Measurements from ENCODE around the gene TROAP.

Gene TROAP

GRCh38 chr12:49342914-49343731, 20.1 kb downstream of the TROAP start:
- peak in 1 of 2 donors; percentile 43 for DNase-seq (ENCODE audit: low read depth in 2 of 2)

DNA sequence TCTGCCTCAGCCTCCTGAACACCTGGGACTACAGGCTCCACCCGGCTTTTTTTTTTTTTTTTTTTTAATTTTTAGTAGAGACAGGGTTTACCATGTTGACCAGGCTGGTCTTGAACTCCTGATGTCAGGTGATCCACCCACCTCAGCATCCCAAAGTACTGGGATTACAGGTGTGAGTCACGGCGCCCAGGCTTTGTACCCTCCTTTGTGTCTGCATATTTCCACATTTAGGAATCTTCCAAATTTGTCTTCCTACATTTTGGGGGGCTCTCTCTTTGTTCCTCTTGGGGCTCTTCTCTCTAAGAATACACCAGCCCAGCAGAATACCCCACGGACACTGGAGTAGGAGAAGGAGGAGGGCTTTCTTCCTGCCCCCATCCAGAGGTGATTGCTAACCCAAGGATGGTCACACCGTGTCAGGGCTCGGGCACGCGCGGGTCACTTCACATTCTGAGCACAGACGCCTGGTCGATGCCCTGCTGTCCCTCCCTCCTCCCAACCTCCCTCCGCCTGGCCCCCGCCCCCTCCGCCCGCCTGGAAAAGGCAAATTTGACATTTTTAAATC, 21.5 kb downstream of the TROAP start:
- no peak for DNase-seq (ENCODE audit: low read depth in 2 of 2)

GRCh38 chr12:49345051-49345824, 22.2 kb downstream of the TROAP start:
- DNase-seq (ENCODE audit: low read depth in 2 of 2) = no peak

DNA sequence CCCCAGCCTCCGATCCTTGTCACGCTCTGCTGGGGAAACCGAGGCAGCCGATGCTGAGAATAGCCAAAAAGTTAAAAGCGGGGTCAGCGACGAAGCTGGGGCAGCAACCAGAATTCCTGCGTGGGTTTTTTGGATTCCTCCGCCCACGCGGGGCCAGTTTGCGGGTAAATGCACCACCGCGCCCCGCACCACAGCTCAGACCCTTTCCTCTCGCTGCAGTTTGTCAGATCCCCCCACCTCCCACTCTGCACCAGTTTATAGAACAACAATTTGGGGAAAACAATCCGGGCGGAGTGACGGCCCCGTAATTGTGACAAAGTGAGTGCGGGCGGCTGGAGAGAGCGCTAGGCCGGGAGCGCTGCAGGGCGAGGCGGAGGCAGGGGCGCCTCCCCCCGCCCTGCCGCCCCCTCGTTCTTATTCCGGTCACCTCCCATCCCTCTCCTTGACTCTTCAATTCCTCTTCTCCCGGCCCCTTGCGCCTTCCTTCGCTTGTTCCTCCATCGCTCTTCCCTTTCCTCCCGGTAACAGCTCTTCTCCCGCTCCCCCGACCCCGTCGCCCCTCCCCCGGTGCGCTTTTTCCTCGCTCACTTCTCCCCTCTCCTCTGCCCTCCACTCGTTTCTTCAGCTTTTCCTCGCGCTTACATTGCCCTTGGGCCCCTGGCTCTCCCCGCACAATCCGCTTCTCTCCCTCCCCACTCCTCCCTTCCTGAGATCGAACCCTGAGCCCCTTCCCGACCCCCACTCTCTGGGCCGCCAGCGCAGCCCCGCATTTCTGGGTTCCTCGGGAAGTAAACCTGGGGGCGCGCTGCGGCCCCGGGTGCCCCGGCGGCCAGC, 23.0 kb downstream of the TROAP start:
- no peak for DNase-seq (ENCODE audit: low read depth in 2 of 2)

- DNase-seq (ENCODE audit: low read depth in 2 of 2) = no peak
Observed at GRCh38 chr12:49346659-49347310, 23.7 kb downstream of the TROAP start, which contains the start of gene DNAJC22. Gene DNAJC22, plus strand, starts transcription at chr12:49346888. Its CDS starts 1,985 bp downstream, at chr12:49348873.

- DNase-seq (ENCODE audit: low read depth in 2 of 2) = peak in 1 of 2 donors; percentile 54
Observed at GRCh38 chr12:49347311-49348193, 24.5 kb downstream of the TROAP start.

DNA sequence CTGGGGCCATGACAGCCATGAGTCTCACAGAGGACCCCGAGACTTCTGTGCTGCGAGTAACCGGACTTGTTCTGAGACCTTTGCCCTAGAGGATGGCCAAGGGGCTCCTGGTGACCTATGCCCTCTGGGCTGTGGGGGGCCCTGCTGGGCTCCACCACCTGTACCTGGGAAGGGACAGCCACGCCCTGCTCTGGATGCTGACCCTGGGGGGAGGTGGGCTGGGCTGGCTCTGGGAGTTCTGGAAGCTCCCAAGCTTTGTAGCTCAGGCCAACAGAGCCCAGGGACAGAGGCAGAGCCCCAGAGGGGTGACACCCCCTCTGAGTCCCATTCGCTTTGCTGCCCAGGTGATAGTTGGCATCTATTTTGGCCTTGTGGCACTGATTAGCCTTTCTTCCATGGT, 25.7 kb downstream of the TROAP start:
- DNase-seq (ENCODE audit: low read depth in 2 of 2) = no peak

GRCh38 chr12:49349266-49349665, 26.2 kb downstream of the TROAP start:
- no peak for DNase-seq (ENCODE audit: low read depth in 2 of 2)

- DNase-seq (ENCODE audit: low read depth in 2 of 2) = no peak
Observed at GRCh38 chr12:49352351-49352750, 29.3 kb downstream of the TROAP start.

- no peak for DNase-seq (ENCODE audit: low read depth in 2 of 2)
Observed at GRCh38 chr12:49355913-49356312, 32.9 kb downstream of the TROAP start.

- no peak for DNase-seq (ENCODE audit: low read depth in 2 of 2)
Observed at GRCh38 chr12:49357103-49357678, 34.1 kb downstream of the TROAP start.

DNA sequence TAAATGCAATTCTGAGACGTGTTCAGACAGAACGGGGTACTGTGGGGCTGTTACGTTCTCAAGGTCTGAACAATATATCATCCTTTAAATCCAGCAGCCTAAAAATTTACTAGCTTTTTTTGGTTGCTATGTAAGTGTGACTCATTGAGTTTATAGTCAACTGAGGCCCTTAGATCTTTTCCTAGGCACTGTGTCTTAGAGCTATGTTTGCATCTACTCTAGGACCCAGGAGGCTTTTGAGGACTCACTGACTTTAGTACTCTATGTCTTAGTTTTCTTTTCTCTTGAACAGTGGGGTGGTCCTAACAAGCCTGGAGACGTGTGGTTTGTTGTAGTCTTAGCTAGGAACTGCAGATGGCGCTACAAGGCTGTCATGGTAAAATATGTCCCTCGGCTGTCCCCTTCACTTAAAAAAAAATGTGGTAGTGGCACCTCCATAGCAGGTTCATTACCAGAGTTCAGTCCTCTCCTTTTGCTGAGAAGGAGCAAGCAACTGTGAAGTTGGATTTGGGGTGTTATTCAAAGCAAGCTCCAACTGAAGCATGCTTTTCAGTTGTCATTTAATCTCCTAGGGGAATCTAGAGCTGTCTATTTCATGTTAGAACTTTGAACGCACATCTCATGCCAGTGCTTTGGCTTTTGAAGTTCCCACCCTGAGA, 35.6 kb downstream of the TROAP start:
- DNase-seq (ENCODE audit: low read depth in 2 of 2) = no peak

GRCh38 chr12:49359671-49360070, 36.6 kb downstream of the TROAP start:
- DNase-seq (ENCODE audit: low read depth in 2 of 2) = no peak

DNA sequence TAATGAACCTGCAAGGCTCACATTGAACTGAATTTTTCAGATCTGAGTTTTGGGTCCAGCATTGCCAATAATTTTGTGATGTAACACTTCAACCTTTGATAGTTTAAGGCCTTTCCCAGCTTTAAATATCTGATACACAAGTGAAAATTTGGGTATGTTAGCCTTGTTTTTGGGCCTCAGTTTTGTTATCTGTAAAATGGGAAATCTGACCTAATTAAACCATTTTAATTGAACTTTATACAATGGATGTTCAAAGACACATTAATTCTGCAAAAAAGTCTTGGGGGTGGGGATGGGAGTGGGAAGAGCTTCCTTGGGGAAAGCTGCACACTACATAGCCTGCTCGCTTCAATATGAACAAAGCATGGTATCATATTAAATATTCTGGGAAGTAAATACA, 39.0 kb downstream of the TROAP start:
- DNase-seq (ENCODE audit: low read depth in 2 of 2) = no peak

- DNase-seq (ENCODE audit: low read depth in 2 of 2) = no peak
Observed at GRCh38 chr12:49364989-49365388, 41.9 kb downstream of the TROAP start.

DNA sequence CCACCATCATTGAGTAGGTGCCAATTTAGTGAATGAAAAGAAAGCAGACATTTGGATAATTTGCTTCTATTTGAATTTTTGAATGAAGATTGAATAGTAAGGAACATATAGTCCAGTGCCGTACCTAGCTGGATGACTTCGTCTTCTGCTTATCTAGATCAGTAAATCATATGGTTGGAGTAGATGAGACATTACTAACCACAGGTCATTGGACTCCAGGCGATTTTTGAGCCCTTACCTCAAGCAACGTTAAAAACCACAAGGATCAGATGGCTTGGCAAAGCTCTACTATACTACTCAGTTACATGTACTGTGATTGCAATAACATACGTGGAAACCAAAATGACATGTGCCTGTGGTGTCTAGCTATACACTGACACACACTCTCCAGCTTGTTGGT, 42.5 kb downstream of the TROAP start:
- no peak for DNase-seq (ENCODE audit: low read depth in 2 of 2)

DNA sequence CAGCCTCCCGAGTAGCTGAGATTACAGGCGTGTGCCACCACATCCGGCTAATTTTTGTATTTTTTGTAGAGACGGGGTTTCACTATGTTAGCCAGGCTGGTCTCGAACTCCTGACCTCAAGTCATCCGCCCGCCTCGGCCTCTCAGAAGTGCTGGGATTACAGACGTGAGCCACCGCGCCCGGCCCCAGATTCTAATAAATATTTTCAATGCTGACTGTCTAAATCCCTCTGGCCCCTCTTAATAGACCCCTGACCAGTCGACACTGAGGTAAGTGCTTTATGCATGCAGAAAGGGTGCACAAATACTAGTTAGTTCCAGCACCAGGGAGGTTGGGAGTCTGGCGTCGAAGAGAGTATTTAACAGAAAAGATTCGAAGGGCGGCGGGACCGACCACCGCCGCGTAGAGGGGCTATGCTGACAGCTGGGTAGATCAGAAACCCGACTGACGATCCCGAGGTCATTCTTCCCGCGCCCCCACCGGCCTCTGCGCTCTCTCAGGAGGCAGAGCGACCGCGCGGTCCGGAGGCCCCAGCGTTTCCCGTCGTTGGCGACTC, 43.1 kb downstream of the TROAP start:
- DNase-seq (ENCODE audit: low read depth in 2 of 2) = no peak

DNA sequence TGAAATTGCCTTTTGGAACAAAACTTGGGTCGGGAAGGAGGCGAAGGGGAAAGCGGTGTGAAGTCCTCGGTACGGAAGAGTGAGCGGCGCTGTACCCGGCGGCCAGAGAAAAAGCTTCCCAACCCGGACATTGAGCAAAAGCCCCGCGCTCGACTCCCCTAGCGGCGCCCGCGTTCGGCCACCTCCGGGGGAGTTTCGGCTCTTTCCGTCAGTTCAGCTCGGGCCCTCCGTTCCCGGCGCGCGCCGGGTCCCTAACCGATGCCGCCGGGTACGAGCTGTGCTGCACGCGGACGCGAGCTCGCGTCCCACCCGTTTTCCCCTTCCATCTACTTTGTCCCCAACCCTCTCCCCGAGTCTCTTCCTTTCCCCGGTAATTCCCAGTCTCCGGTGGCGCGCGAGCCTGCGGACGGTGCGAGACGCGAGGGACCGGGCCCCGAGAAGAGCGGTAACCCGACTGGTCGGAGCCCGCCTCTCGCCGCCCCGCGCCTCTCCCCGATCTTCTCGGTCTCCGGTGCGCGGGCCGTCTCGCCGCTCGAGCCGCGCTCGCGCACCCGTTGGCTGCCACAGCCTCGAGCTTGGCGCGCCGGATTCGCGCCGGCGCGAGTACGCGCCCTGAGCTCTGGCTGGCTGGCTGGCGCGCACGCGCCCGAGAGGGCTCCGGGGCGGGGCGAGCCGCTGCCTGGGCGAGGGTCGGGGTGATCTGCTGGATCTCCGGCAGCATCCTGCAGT, 43.8 kb downstream of the TROAP start:
- peak; percentile 67 to 70 for DNase-seq (ENCODE audit: low read depth in 2 of 2)
